B cell (primary cell): ENCODE results near the gene HHAT. TPM values are rescaled to one million over a fixed set of nuclear protein-coding genes. Genes with fewer than 3 reads are reported as not detected.

ENCODE experiments used
- ATAC-seq: fragments of 200-7000 bp; cut with Tn5 transposase; one replicate; pipeline ENCODE4 v1.10.0; 2021; ENCODE audit warnings: low read depth, mild to moderate bottlenecking, moderate number of reproducible peaks, moderate library complexity
- CTCF ChIA-PET: fragments of 350-600 bp; sonication (Branson Sonifier 250); formaldehyde crosslinking; loops from one replicate; lab custom pipeline; 2021; ENCODE audit warnings: antibody characterized with exemption, inconsistent platforms; lab: Charles Lee
- POLR2A ChIA-PET: fragments of 350-600 bp; sonication (Branson Sonifier 250); formaldehyde crosslinking; loops from one replicate; lab custom pipeline; 2021; ENCODE audit warnings: antibody characterized with exemption; lab: Charles Lee
- DNase-seq: peaks from one replicate; pipeline ENCODE4 v3.0.0; 2013
- H2AFZ ChIP-seq: 2 replicates; pipeline ENCODE4 v1.6.1; 2012; ENCODE audit warnings: mild to moderate bottlenecking, low read depth, low read length; ENCODE audit not compliant: insufficient read depth, poor library complexity, severe bottlenecking
- H3K27ac ChIP-seq, 2 donors: 1 replicate in 1 of 2; 2 replicates in 1 of 2; pipeline ENCODE4 v1.5.1; 2012 to 2013; ENCODE audit warnings: low read length in 2 of 2, mild to moderate bottlenecking in 2 of 2, moderate library complexity in 1 of 2
- H3K27me3 ChIP-seq, 4 experiments: fragments of 200-600 bp in 1 of 4; sonication (generic) in 1 of 4; replicated peaks in 1 of 4; 1 replicate in 2 of 4; 2 replicates in 2 of 4; pipeline versions ENCODE4 v1.6.1 to v1.7.0; 2013 to 2016; ENCODE audit warnings: low read length in 3 of 4, mild to moderate bottlenecking in 2 of 4, mixed read lengths in 1 of 4, moderate library complexity in 1 of 4; ENCODE audit not compliant: insufficient read depth in 4 of 4, control insufficient read depth in 3 of 4; ENCODE audit errors: control extremely low read depth in 1 of 4
- H3K36me3 ChIP-seq, 2 experiments: replicated peaks in 1 of 2; 1 replicate in 1 of 2; 2 replicates in 1 of 2; pipeline versions ENCODE4 v1.6.1 to v1.7.1; 2013; ENCODE audit warnings: low read length in 1 of 2; ENCODE audit not compliant: insufficient read depth in 2 of 2, control insufficient read depth in 1 of 2; ENCODE audit errors: control extremely low read depth in 1 of 2, extremely low read depth in 1 of 2
- H3K4me1 ChIP-seq, 2 donors: fragments of 200-600 bp in 1 of 2; sonication (generic) in 1 of 2; 1 replicate in 1 of 2; 2 replicates in 1 of 2; pipeline versions ENCODE4 v1.5.1 to v1.6.1; 2013 to 2017; ENCODE audit warnings: low read length in 2 of 2; ENCODE audit not compliant: control insufficient read depth in 2 of 2, insufficient read depth in 2 of 2
- H3K4me2 ChIP-seq: replicated peaks from 2 replicates; pipeline ENCODE3; 2012; ENCODE audit warnings: mild to moderate bottlenecking, low read depth, low read length; ENCODE audit not compliant: poor library complexity, severe bottlenecking
- H3K4me3 ChIP-seq, 5 experiments: fragments of 200-600 bp in 1 of 5; sonication (generic) in 1 of 5; 1 replicate in 3 of 5; 2 replicates in 2 of 5; pipeline versions ENCODE4 v1.5.1 to v1.7.0; 2011 to 2016; ENCODE audit warnings: low read length in 4 of 5, mild to moderate bottlenecking in 4 of 5, low read depth in 2 of 5, control low read depth in 1 of 5, moderate library complexity in 1 of 5; ENCODE audit not compliant: insufficient read depth in 1 of 5; ENCODE audit errors: control extremely low read depth in 1 of 5, extremely low read depth in 1 of 5
- H3K79me2 ChIP-seq: fragments of 200-600 bp; sonication (generic); one replicate; pipeline ENCODE4 v1.6.0; 2016; ENCODE audit warnings: low read length; ENCODE audit not compliant: control insufficient read depth, insufficient read depth
- H3K9ac ChIP-seq: fragments of 200-600 bp; sonication (generic); 2 replicates; pipeline ENCODE4 v1.6.1; 2017; ENCODE audit warnings: mild to moderate bottlenecking, low read length, moderate library complexity
- H3K9me3 ChIP-seq, 3 donors: one replicate each; pipeline versions ENCODE4 v1.6.1 to v1.7.1; 2013; ENCODE audit warnings: low read length in 2 of 3; ENCODE audit not compliant: control insufficient read depth in 2 of 3, insufficient read depth in 1 of 3; ENCODE audit errors: control extremely low read depth in 1 of 3
- H4K20me1 ChIP-seq: 2 replicates; pipeline ENCODE4 v1.6.0; 2012; ENCODE audit warnings: mild to moderate bottlenecking, low read length; ENCODE audit not compliant: insufficient read depth, control insufficient read depth, poor library complexity, severe bottlenecking
- H3K27ac Mint-ChIP-seq: one replicate; pipeline ENCODE4 v1.8.0; 2021; ENCODE audit warnings: mixed read lengths
- H3K27me3 Mint-ChIP-seq: one replicate; pipeline ENCODE4 v1.8.0; 2021; ENCODE audit warnings: mixed read lengths
- H3K4me1 Mint-ChIP-seq: one replicate; pipeline ENCODE4 v1.8.0; 2021; ENCODE audit warnings: mixed read lengths
- H3K4me3 Mint-ChIP-seq: one replicate; pipeline ENCODE4 v1.8.0; 2021; ENCODE audit warnings: mixed read lengths
- H3K9me3 Mint-ChIP-seq: one replicate; pipeline ENCODE4 v1.8.0; 2022; ENCODE audit warnings: mixed read lengths; ENCODE audit not compliant: insufficient read depth
- CTCF ChIP-seq: fragments of 200-600 bp; IDR thresholded peaks from one replicate; pipeline ENCODE4 v1.8.0; 2022; ENCODE audit warnings: antibody characterized with exemption, mild to moderate bottlenecking
- EZH2 ChIP-seq: IDR thresholded peaks from 2 replicates; pipeline ENCODE4 v1.6.1; 2012; ENCODE audit warnings: borderline replicate concordance, low read depth, mild to moderate bottlenecking, moderate library complexity, low read length; ENCODE audit not compliant: insufficient read depth, poor library complexity, severe bottlenecking
- WGBS: methylation state at CpG from one replicate; pipeline ENCODE4 v1.1.5; 2013; ENCODE audit warnings: missing lambda C conversion rate; ENCODE audit not compliant: insufficient coverage; 5-methylcytosine and 5-hydroxymethylcytosine counted together
- intact Hi-C: fragments of 100-400 bp; cut with micrococcal nuclease; formaldehyde crosslinking; loops from one replicate; pipeline ENCODE4 v1.10.0; 2022
- polyA plus RNA-seq: library from polyadenylated mRNA; depleted of rRNA; stranded (reverse); fragments of >200 nt; gene quantifications from 2 replicates; pipeline ENCODE4 v1.2.3, GENCODE V29; 2012
- total RNA-seq, 2 donors: library from RNA; stranded (reverse); fragments of 120-200 nt in 1 of 2; gene quantifications; 1 replicate in 1 of 2; 2 replicates in 1 of 2; pipeline versions ENCODE4 v1.2.3 to v1.2.4, GENCODE V29; 2013 to 2022

HHAT gene
- total and polyA plus RNA-seq, 2 donors (not counting 1 experiment from before 2014, with no cell fraction given), result 4.0 to 28.2 TPM

GRCh38 chr1:210325026-210325670 lies 3.6 kb upstream of the HHAT start:
- ChIA-PET CTCF (interaction anchor here (1.1 to 1.3 kb wide), 2 partner anchors 18 to 75 kb away, joined by 4 to 5 read pairs; no protein-coding TSS in a partner anchor), POLR2A (no interaction called here)
- H3K9ac ChIP-seq, result no peak overlapping the region
- ATAC-seq (no peak), DNase-seq (no peak)
- H3K27me3 ChIP-seq, result peaks cover 0 to 6% (median 0%) of the 10 kb centered on the region in 4 experiments
- peaks cover 16% of the 10 kb centered on the region for H3K4me1 Mint-ChIP-seq
- intact Hi-C loops, result loop anchor here (5.0 kb wide), 2 partner anchors 77 to 578 kb away; no protein-coding TSS in a partner anchor
- no peak overlapping the region for H3K4me2 ChIP-seq
- H3K4me1 ChIP-seq, result peaks cover 7 to 13% of the 10 kb centered on the region in 2 donors
- WGBS, result no CpG with 5 or more reads among the region's 1 CpG
- H3K9me3 ChIP-seq, result no peaks in the 10 kb centered on the region
- TF ChIP-seq CTCF (no peak), EZH2 (no peak)
- H4K20me1 ChIP-seq, result no peaks in the 10 kb centered on the region
- peaks cover 33% of the 10 kb centered on the region for H3K27me3 Mint-ChIP-seq
- no peak overlapping the region for H2AFZ ChIP-seq
- no peak overlapping the region for H3K27ac ChIP-seq
- H3K4me3 ChIP-seq, result no peak overlapping the region
- peaks cover 2% of the 10 kb centered on the region for H3K9me3 Mint-ChIP-seq
- no peaks in the 10 kb centered on the region for H3K79me2 ChIP-seq
- no peak overlapping the region for H3K27ac Mint-ChIP-seq
- H3K36me3 ChIP-seq, result no peaks in the 10 kb centered on the region
- no peak overlapping the region for H3K4me3 Mint-ChIP-seq
